SK-N-SH treated with all-trans-retinoic acid at 6 μM for 48 hours (cell line): Measurements from ENCODE around the gene NPLOC4.

Experiments
- ATAC-seq: fragments of 200-7000 bp; cut with Tn5 transposase; 3 replicates; pipeline ENCODE4 v1.9.1; 2020; ENCODE audit warnings: mild to moderate bottlenecking, moderate library complexity
- ARNTL ChIP-seq: fragments of 450-650 bp; formaldehyde crosslinking; IDR thresholded peaks from 2 replicates; pipeline ENCODE4 v1.5.0; 2020; ENCODE audit warnings: low read depth, mild to moderate bottlenecking, moderate library complexity, borderline replicate concordance
- BACH2 ChIP-seq: fragments of 250-450 bp; sonication (Bioruptor Pico); IDR thresholded peaks from 2 replicates; pipeline ENCODE4 v1.9.0; 2021; ENCODE audit warnings: mild to moderate bottlenecking, borderline replicate concordance
- CSDC2 ChIP-seq: fragments of 250-450 bp; sonication (Bioruptor Pico); IDR thresholded peaks from 2 replicates; pipeline ENCODE4 v1.5.0; 2020; ENCODE audit warnings: mild to moderate bottlenecking, moderate library complexity
- ESRRG ChIP-seq: fragments of 250-450 bp; sonication (Bioruptor Pico); IDR thresholded peaks from 2 replicates; pipeline ENCODE4 v1.6.1; 2021; ENCODE audit warnings: mild to moderate bottlenecking
- GLIS3 ChIP-seq: fragments of 250-450 bp; sonication (Bioruptor Pico); IDR thresholded peaks from 2 replicates; pipeline ENCODE4 v1.5.0; 2020; ENCODE audit warnings: mild to moderate bottlenecking, moderate library complexity
- ISL1 ChIP-seq: fragments of 250-450 bp; sonication (Bioruptor Pico); IDR thresholded peaks from 2 replicates; pipeline ENCODE4 v2.1.2; 2022; ENCODE audit warnings: mild to moderate bottlenecking, moderate library complexity
- OSR1 ChIP-seq: fragments of 250-450 bp; sonication (Bioruptor Pico); IDR thresholded peaks from 2 replicates; pipeline ENCODE4 v1.8.0; 2022; ENCODE audit warnings: moderate library complexity, mild to moderate bottlenecking, inconsistent platforms
- PPARA ChIP-seq: fragments of 250-450 bp; sonication (Bioruptor Pico); IDR thresholded peaks from 2 replicates; pipeline ENCODE4 v1.5.0; 2020; ENCODE audit warnings: mild to moderate bottlenecking, borderline replicate concordance
- RARB ChIP-seq: fragments of 250-450 bp; sonication (Bioruptor Pico); IDR thresholded peaks from 2 replicates; pipeline ENCODE4 v1.8.0; 2021; ENCODE audit warnings: mild to moderate bottlenecking, moderate library complexity
- TCF4 ChIP-seq: fragments of 250-450 bp; sonication (Bioruptor Pico); IDR thresholded peaks from 2 replicates; pipeline ENCODE4 v1.8.0; 2021; ENCODE audit warnings: mild to moderate bottlenecking, moderate library complexity, borderline replicate concordance
- TOX ChIP-seq: fragments of 250-450 bp; sonication (Bioruptor Pico); IDR thresholded peaks from 2 replicates; pipeline ENCODE4 v1.8.0; 2021; ENCODE audit warnings: mild to moderate bottlenecking, moderate library complexity, borderline replicate concordance
- ZC3H10 ChIP-seq: fragments of 250-450 bp; sonication (Bioruptor Pico); IDR thresholded peaks from 2 replicates; pipeline ENCODE4 v1.5.1; 2021; ENCODE audit warnings: mild to moderate bottlenecking, moderate library complexity
- ZFP3 ChIP-seq: fragments of 250-450 bp; sonication (Bioruptor Pico); IDR thresholded peaks from 2 replicates; pipeline ENCODE4 v1.5.0; 2020; ENCODE audit warnings: mild to moderate bottlenecking, moderate library complexity
- ZFP30 ChIP-seq: fragments of 450-650 bp; formaldehyde crosslinking; IDR thresholded peaks from 2 replicates; pipeline ENCODE4 v1.5.0; 2022; ENCODE audit warnings: mild to moderate bottlenecking, moderate library complexity
- ZNF70 ChIP-seq: fragments of 450-650 bp; formaldehyde crosslinking; IDR thresholded peaks from 2 replicates; pipeline ENCODE4 v1.5.0; 2020; ENCODE audit warnings: mild to moderate bottlenecking, moderate library complexity
- TF ChIP-seq, protein P1 (sequence below): fragments of 250-450 bp; sonication (Bioruptor Pico); IDR thresholded peaks from 2 replicates; pipeline ENCODE4 v1.5.0; 2020; ENCODE audit warnings: mild to moderate bottlenecking, moderate library complexity
- TF ChIP-seq, protein P2 (sequence below): fragments of 250-450 bp; sonication (Bioruptor Pico); IDR thresholded peaks from 2 replicates; pipeline ENCODE4 v1.5.1; 2020; ENCODE audit warnings: low read depth, mild to moderate bottlenecking, moderate library complexity
- TF ChIP-seq, protein P3 (sequence below): fragments of 250-450 bp; sonication (Bioruptor Pico); IDR thresholded peaks from 2 replicates; pipeline ENCODE4 v1.8.0; 2020; ENCODE audit warnings: mild to moderate bottlenecking, moderate library complexity, borderline replicate concordance
- TF ChIP-seq, protein P4 (sequence below): fragments of 250-450 bp; sonication (Bioruptor Pico); IDR thresholded peaks from 2 replicates; pipeline ENCODE4 v1.5.1; 2021; ENCODE audit warnings: mild to moderate bottlenecking, moderate library complexity

The NPLOC4 gene

DNA sequence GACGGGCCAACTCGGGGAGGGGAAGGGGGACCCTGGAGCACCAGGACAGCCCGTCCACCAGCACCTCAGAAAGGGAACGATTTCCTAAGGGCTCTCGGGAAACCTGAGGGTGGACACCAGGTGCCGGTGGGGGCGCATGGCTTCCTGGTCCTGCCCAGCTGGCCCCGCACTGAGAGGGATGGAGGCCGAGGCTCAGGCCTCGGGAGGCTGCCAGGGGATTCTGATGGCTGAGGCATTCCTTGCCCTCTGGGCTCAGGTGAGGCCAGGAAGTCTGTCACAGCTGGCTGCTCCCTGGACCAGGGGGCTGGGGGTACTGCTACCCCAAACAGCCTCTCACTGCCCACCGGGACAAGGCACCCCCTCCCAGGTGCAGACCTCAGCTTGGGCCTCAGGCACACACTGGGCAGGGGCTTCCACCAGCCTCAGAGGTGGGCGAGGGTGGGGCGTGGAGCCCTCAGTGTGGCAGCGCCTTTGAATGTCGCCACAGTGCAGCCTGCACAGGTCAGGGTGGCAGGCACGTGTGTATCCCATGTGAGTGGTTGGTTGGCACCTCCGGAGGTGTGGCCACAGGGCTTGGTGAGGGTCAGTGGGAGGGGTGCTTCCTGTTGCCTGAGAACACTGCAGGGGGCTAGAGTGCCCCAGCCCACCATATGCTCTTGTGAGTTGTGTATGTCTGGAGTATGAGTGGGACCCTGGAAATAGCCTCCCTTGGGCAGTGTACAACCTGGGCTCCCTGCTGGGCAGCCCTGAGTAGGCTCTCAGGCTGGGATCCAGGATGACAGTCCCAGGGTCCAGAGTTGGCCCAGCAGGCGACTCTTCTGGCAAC is 112.7 kb downstream of the NPLOC4 start (continued):
- TF ChIP-seq, protein P1, sequence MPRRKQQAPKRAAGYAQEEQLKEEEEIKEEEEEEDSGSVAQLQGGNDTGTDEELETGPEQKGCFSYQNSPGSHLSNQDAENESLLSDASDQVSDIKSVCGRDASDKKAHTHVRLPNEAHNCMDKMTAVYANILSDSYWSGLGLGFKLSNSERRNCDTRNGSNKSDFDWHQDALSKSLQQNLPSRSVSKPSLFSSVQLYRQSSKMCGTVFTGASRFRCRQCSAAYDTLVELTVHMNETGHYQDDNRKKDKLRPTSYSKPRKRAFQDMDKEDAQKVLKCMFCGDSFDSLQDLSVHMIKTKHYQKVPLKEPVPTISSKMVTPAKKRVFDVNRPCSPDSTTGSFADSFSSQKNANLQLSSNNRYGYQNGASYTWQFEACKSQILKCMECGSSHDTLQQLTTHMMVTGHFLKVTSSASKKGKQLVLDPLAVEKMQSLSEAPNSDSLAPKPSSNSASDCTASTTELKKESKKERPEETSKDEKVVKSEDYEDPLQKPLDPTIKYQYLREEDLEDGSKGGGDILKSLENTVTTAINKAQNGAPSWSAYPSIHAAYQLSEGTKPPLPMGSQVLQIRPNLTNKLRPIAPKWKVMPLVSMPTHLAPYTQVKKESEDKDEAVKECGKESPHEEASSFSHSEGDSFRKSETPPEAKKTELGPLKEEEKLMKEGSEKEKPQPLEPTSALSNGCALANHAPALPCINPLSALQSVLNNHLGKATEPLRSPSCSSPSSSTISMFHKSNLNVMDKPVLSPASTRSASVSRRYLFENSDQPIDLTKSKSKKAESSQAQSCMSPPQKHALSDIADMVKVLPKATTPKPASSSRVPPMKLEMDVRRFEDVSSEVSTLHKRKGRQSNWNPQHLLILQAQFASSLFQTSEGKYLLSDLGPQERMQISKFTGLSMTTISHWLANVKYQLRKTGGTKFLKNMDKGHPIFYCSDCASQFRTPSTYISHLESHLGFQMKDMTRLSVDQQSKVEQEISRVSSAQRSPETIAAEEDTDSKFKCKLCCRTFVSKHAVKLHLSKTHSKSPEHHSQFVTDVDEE (CRISPR knock-in tag) = no peak
- TF ChIP-seq ISL1 (CRISPR knock-in tag) = no peak
- no peak for TF ChIP-seq GLIS3 (CRISPR knock-in tag)
- no peak for TF ChIP-seq ZFP30 (CRISPR knock-in tag)
- no peak for TF ChIP-seq TCF4 (CRISPR knock-in tag)
- no peak for TF ChIP-seq ZC3H10 (CRISPR knock-in tag)
- TF ChIP-seq, protein P2, sequence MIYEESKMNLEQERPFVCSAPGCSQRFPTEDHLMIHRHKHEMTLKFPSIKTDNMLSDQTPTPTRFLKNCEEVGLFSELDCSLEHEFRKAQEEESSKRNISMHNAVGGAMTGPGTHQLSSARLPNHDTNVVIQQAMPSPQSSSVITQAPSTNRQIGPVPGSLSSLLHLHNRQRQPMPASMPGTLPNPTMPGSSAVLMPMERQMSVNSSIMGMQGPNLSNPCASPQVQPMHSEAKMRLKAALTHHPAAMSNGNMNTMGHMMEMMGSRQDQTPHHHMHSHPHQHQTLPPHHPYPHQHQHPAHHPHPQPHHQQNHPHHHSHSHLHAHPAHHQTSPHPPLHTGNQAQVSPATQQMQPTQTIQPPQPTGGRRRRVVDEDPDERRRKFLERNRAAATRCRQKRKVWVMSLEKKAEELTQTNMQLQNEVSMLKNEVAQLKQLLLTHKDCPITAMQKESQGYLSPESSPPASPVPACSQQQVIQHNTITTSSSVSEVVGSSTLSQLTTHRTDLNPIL = no peak
- no peak for TF ChIP-seq PPARA (CRISPR knock-in tag)
- no peak for TF ChIP-seq CSDC2 (CRISPR knock-in tag)
- no peak for TF ChIP-seq OSR1
- no peak for TF ChIP-seq TOX

DNA sequence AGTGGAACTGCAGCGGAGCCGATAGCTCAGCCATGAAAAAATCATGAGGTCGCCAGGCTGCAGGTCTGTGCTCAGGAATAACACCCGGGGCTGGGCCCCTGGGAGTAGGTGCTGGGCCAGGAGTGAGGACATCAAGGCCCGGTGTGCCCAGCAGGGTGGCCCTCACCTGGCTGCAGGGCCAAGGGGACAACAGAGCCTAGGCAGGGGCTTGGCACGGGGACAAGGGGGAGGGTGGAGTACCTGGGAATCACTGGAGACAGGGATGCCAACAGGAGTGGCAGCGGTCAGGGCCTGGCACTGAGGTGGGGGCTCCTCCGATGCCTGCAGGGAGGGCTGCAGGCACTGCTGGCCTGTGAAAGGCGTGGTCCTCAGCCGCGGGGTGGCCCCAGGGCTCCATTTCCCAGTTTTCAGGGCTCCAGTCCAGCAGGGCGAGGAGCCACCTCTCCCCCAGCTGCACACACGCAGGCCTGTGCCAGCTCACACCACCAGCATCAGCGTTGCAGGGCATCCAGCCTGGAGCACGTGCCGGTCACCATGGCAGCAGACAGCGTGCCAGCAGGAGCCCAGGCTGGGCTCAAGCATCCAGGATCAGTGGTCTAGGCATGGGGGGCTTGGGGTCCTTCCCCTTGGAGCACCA is 113.4 kb downstream of the NPLOC4 start:
- TF ChIP-seq OSR1 (no peak), GLIS3 (CRISPR knock-in tag) (no peak), ARNTL (no peak), ZFP3 (no peak), BACH2 (CRISPR knock-in tag) (no peak), ZNF70 (CRISPR knock-in tag) (no peak), ISL1 (CRISPR knock-in tag) (no peak), RARB (CRISPR knock-in tag) (no peak), ESRRG (CRISPR knock-in tag) (no peak), TOX (no peak)
- TF ChIP-seq, protein P3, sequence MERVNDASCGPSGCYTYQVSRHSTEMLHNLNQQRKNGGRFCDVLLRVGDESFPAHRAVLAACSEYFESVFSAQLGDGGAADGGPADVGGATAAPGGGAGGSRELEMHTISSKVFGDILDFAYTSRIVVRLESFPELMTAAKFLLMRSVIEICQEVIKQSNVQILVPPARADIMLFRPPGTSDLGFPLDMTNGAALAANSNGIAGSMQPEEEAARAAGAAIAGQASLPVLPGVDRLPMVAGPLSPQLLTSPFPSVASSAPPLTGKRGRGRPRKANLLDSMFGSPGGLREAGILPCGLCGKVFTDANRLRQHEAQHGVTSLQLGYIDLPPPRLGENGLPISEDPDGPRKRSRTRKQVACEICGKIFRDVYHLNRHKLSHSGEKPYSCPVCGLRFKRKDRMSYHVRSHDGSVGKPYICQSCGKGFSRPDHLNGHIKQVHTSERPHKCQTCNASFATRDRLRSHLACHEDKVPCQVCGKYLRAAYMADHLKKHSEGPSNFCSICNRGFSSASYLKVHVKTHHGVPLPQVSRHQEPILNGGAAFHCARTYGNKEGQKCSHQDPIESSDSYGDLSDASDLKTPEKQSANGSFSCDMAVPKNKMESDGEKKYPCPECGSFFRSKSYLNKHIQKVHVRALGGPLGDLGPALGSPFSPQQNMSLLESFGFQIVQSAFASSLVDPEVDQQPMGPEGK (CRISPR knock-in tag) = no peak
- ATAC-seq = peak; percentile 51

DNA sequence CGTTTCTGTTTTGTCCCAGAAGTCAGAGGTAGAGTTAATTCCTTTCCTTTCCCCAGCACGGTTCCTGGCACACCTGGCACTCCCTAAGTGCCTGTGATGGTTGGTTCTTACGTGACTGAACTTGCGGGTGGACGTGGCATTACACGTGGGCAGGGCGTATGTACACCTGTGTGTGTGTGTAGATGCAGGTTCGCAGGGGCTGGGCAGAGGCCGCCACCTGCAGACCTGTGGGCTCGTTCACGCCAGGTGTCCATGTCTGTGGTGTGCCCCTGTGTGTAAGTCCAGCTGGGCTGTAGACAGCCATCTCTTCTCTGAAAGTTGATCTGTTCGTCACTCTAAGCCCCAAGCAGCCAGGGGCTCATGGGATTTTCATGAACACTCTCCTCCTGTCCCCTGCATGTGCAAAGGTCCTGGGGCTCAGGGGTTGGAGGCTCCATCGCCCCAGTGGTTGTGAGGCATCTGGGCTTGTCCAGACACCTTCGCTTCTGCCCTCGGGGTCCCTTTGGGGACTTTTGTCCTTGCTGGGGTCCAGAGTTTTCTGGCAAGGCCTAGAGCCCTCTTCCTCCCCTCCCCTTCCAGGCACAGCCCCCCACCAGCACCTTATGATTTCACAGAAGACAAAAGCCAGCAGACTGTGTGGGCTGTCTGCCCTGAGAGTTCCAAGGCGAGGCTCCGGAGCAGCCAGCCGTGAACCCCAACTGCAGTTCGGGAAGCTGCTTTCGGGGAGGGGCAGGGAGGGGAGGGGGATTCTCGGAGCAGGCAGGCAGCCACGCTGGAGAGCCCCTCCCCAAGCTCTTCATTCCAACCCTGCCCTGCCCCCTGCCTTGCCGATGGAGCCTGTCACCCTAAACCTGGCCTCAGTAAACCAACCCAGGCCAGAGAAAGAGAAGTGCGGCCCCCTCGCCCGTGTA is 114.2 kb downstream of the NPLOC4 start:
- ATAC-seq = no peak
- TF ChIP-seq TCF4 (CRISPR knock-in tag) (no peak), ZFP3 (no peak), BACH2 (CRISPR knock-in tag) (no peak)
- TF ChIP-seq, protein P4, sequence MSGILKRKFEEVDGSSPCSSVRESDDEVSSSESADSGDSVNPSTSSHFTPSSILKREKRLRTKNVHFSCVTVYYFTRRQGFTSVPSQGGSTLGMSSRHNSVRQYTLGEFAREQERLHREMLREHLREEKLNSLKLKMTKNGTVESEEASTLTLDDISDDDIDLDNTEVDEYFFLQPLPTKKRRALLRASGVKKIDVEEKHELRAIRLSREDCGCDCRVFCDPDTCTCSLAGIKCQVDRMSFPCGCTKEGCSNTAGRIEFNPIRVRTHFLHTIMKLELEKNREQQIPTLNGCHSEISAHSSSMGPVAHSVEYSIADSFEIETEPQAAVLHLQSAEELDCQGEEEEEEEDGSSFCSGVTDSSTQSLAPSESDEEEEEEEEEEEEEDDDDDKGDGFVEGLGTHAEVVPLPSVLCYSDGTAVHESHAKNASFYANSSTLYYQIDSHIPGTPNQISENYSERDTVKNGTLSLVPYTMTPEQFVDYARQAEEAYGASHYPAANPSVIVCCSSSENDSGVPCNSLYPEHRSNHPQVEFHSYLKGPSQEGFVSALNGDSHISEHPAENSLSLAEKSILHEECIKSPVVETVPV = no peak
